H1 (cell line): ENCODE results near the gene NR3C1. TPM values are rescaled to one million over a fixed set of nuclear protein-coding genes. Genes with fewer than 3 reads are reported as not detected.

Experiments
- CTCF ChIA-PET: fragments of 300-600 bp; sonication (Branson Sonifier 250); formaldehyde crosslinking; loops from one replicate; lab custom pipeline; 2021; ENCODE audit not compliant: partially characterized antibody; lab: Charles Lee
- POLR2A ChIA-PET: fragments of 300-600 bp; sonication (Branson Sonifier 250); formaldehyde crosslinking; loops from one replicate; lab custom pipeline; 2021; ENCODE audit warnings: inconsistent platforms; ENCODE audit not compliant: partially characterized antibody; lab: Charles Lee
- DNase-seq, 2 experiments: peaks; one replicate each; pipeline versions ENCODE4 v3.0.0 to v3.0.0-alpha.2; 2010 to 2022; ENCODE audit warnings: low spot score in 2 of 2, low read depth in 1 of 2, mixed read lengths in 1 of 2
- FAIRE-seq: peaks from 2 replicates; lab custom pipeline; 2011; peaks lifted over from hg19 to GRCh38; lab: Jason Lieb, UNC
- H2AFZ ChIP-seq: 2 replicates; pipeline ENCODE4 v1.8.1; 2012; ENCODE audit warnings: low read length, inconsistent platforms
- H2AK5ac ChIP-seq: 2 replicates; pipeline ENCODE4 v1.6.1; 2013; ENCODE audit warnings: low read depth, low read length
- H2BK120ac ChIP-seq: replicated peaks from 2 replicates; pipeline ENCODE3; 2013; ENCODE audit warnings: low read depth, low read length, inconsistent platforms
- H2BK12ac ChIP-seq: 2 replicates; pipeline ENCODE4 v1.6.1; 2013; ENCODE audit warnings: low read depth, low read length
- H2BK15ac ChIP-seq: 2 replicates; pipeline ENCODE4 v1.6.1; 2013; ENCODE audit warnings: low read length
- H2BK20ac ChIP-seq: 2 replicates; pipeline ENCODE4 v1.6.1; 2013; ENCODE audit warnings: low read length
- H2BK5ac ChIP-seq: 2 replicates; pipeline ENCODE4 v1.6.1; 2013; ENCODE audit warnings: low read depth, low read length
- H3K14ac ChIP-seq: 2 replicates; pipeline ENCODE4 v1.6.1; 2013; ENCODE audit warnings: inconsistent platforms; ENCODE audit not compliant: insufficient read length
- H3K18ac ChIP-seq: 2 replicates; pipeline ENCODE4 v1.6.1; 2013; ENCODE audit warnings: low read length; ENCODE audit errors: extremely low read depth
- H3K23ac ChIP-seq: 2 replicates; pipeline ENCODE4 v1.6.1; 2013; ENCODE audit warnings: inconsistent platforms; ENCODE audit not compliant: insufficient read length
- H3K23me2 ChIP-seq: 2 replicates; pipeline ENCODE4 v1.6.1; 2013; ENCODE audit warnings: low read depth, low read length
- H3K27ac ChIP-seq: 2 replicates; pipeline ENCODE4 v1.6.1; 2011; ENCODE audit warnings: low read depth, low read length, inconsistent platforms
- H3K27me3 ChIP-seq, 4 experiments: replicated peaks in 1 of 4; 1 replicate in 1 of 4; 2 replicates in 3 of 4; pipeline versions ENCODE4 v1.6.1 to v1.8.1; 2011 to 2013; ENCODE audit warnings: low read length in 3 of 4, mild to moderate bottlenecking in 3 of 4, inconsistent platforms in 2 of 4, mixed read lengths in 2 of 4, moderate library complexity in 1 of 4; ENCODE audit not compliant: control insufficient read depth in 3 of 4, insufficient read depth in 3 of 4; ENCODE audit errors: extremely low read depth in 1 of 4
- H3K36me3 ChIP-seq, 4 experiments: 2 replicates each; pipeline versions ENCODE4 v1.6.1 to v1.8.1; 2011 to 2013; ENCODE audit warnings: mild to moderate bottlenecking in 4 of 4, low read length in 3 of 4, moderate library complexity in 2 of 4, control low read depth in 1 of 4, inconsistent platforms in 1 of 4; ENCODE audit not compliant: insufficient read depth in 4 of 4, control insufficient read depth in 2 of 4
- H3K4ac ChIP-seq: replicated peaks from 2 replicates; pipeline ENCODE3; 2013; ENCODE audit warnings: low read length, low read depth, mixed read lengths, inconsistent platforms; ENCODE audit not compliant: insufficient read length
- H3K4me1 ChIP-seq, 4 experiments: replicated peaks in 1 of 4; 1 replicate in 1 of 4; 2 replicates in 3 of 4; pipeline versions ENCODE4 v1.6.1 to v1.8.1; 2011 to 2013; ENCODE audit warnings: low read length in 3 of 4, inconsistent platforms in 2 of 4, mixed read lengths in 1 of 4; ENCODE audit not compliant: insufficient read depth in 4 of 4, control insufficient read depth in 3 of 4
- H3K4me2 ChIP-seq, 2 experiments: 2 replicates each; pipeline versions ENCODE4 v1.6.1 to v1.8.1; 2011 to 2013; ENCODE audit warnings: low read depth in 2 of 2, low read length in 2 of 2, control low read depth in 1 of 2, inconsistent platforms in 1 of 2, mild to moderate bottlenecking in 1 of 2; ENCODE audit not compliant: insufficient read depth in 1 of 2
- H3K4me3 ChIP-seq, 4 experiments: fragments of 200-600, 300-600 bp in 1 of 4; sonication (generic), shearing (Covaris generic), sonication (Bioruptor Twin) in 1 of 4; 2 replicates each; pipeline versions ENCODE4 v1.5.1 to v1.8.1; 2011 to 2016; ENCODE audit warnings: low read length in 4 of 4, low read depth in 3 of 4, control low read depth in 2 of 4, inconsistent platforms in 2 of 4, mild to moderate bottlenecking in 2 of 4, mixed read lengths in 1 of 4, moderate library complexity in 1 of 4; ENCODE audit not compliant: insufficient read depth in 2 of 4; ENCODE audit errors: extremely low read depth in 1 of 4
- H3K56ac ChIP-seq: replicated peaks from 2 replicates; pipeline ENCODE3; 2013; ENCODE audit warnings: low read depth, mild to moderate bottlenecking, mixed read lengths, low read length, inconsistent platforms; ENCODE audit not compliant: insufficient read length
- H3K79me1 ChIP-seq: 2 replicates; pipeline ENCODE4 v1.6.1; 2013; ENCODE audit warnings: low read depth, low read length, control low read depth
- H3K79me2 ChIP-seq, 2 experiments: 2 replicates each; pipeline versions ENCODE4 v1.6.1 to v1.8.1; 2012 to 2013; ENCODE audit warnings: low read length in 2 of 2, mild to moderate bottlenecking in 2 of 2, inconsistent platforms in 1 of 2; ENCODE audit not compliant: insufficient read depth in 2 of 2, control insufficient read depth in 1 of 2
- H3K9ac ChIP-seq, 4 experiments: replicated peaks in 1 of 4; 1 replicate in 1 of 4; 2 replicates in 3 of 4; pipeline versions ENCODE4 v1.6.1 to v1.8.1; 2011 to 2013; ENCODE audit warnings: low read depth in 3 of 4, low read length in 3 of 4, control low read depth in 2 of 4, mild to moderate bottlenecking in 2 of 4, moderate library complexity in 2 of 4, inconsistent platforms in 1 of 4; ENCODE audit errors: extremely low read depth in 1 of 4
- H3K9me3 ChIP-seq, 2 experiments: 2 replicates each; pipeline versions ENCODE4 v1.6.1 to v1.8.1; 2012 to 2013; ENCODE audit warnings: mild to moderate bottlenecking in 2 of 2, moderate library complexity in 2 of 2, control low read depth in 1 of 2, inconsistent platforms in 1 of 2, low read depth in 1 of 2, low read length in 1 of 2, mixed read lengths in 1 of 2; ENCODE audit not compliant: insufficient read depth in 2 of 2
- H4K20me1 ChIP-seq, 2 experiments: replicated peaks in 1 of 2; 2 replicates each; pipeline versions ENCODE3 to v1.8.1; 2011 to 2013; ENCODE audit warnings: inconsistent platforms in 2 of 2, low read length in 2 of 2, mild to moderate bottlenecking in 1 of 2; ENCODE audit not compliant: insufficient read depth in 2 of 2, control insufficient read depth in 1 of 2
- H4K5ac ChIP-seq: 2 replicates; pipeline ENCODE4 v1.6.1; 2013; ENCODE audit warnings: low read length, low read depth, mixed read lengths, inconsistent platforms; ENCODE audit not compliant: insufficient read length
- H4K8ac ChIP-seq: 2 replicates; pipeline ENCODE4 v1.8.0; 2013; ENCODE audit warnings: mild to moderate bottlenecking, moderate library complexity, low read length, inconsistent platforms; ENCODE audit not compliant: insufficient read depth; ENCODE audit errors: extremely low read depth
- H4K91ac ChIP-seq: replicated peaks from 2 replicates; pipeline ENCODE3; 2013; ENCODE audit warnings: low read length, mixed read lengths, inconsistent platforms; ENCODE audit not compliant: insufficient read length
- HDAC2 ChIP-seq, 2 experiments: fragments of 300-600 bp in 1 of 2; sonication (generic) in 1 of 2; IDR thresholded peaks; 2 replicates each; pipeline ENCODE4 v1.6.1; 2011 to 2012; ENCODE audit warnings: low read depth in 2 of 2, low read length in 2 of 2, mild to moderate bottlenecking in 2 of 2, moderate library complexity in 2 of 2, borderline replicate concordance in 1 of 2, inconsistent platforms in 1 of 2
- WGBS, 2 experiments: shearing (Covaris generic) in 1 of 2; methylation state at CpG; one replicate each; pipeline versions ENCODE4 v1.1.6 to v1.1.7; 2013 to 2015; ENCODE audit warnings: low lambda C conversion rate in 2 of 2, mixed read lengths in 2 of 2, inconsistent platforms in 1 of 2, low coverage in 1 of 2, missing lambda C conversion rate in 1 of 2; ENCODE audit not compliant: insufficient replicate concordance in 2 of 2, insufficient coverage in 1 of 2, insufficient read length in 1 of 2; ENCODE audit errors: extremely low coverage in 1 of 2, missing lambda C conversion rate in 1 of 2; 5-methylcytosine and 5-hydroxymethylcytosine counted together
- polyA plus RNA-seq, 7 experiments: library from polyadenylated mRNA; depleted of rRNA in 3 of 7; stranded (reverse) in 5 of 7; unstranded in 2 of 7; fragments of >200 nt in 5 of 7; fragments of 200-250 nt in 2 of 7; gene quantifications; 1 replicate in 5 of 7; 2 replicates in 1 of 7; 4 replicates in 1 of 7; pipeline versions ENCODE4 v1.2.1 to v1.2.3, GENCODE V29; 2011 to 2013; ENCODE audit warnings: missing spikeins in 2 of 7, mixed read lengths in 2 of 7
- total RNA-seq: library from RNA; stranded (reverse); fragmentation: NEBNext Ultra II Directional; extraction: Animal tissue kit (Norgen Biotek cat#: 25700); gene quantifications from 2 replicates; pipeline ENCODE4 v1.2.1, GENCODE V29; 2021

The NR3C1 gene
- total and polyA plus RNA-seq, 2 of the 8 experiments (the other 6 are each of a cell fraction or from before 2014, with no cell fraction given): 1.7 to 5.4 TPM

- Histone ChIP-seq H3K4ac (no peak overlapping the region), H3K23ac (no peak overlapping the region), H3K79me1 (no peaks in the 10 kb centered on the region), H3K56ac (no peak overlapping the region), H3K9me3 (no peaks in the 10 kb centered on the region), H3K27ac (no peak overlapping the region), H3K79me2 (no peaks in the 10 kb centered on the region), H2BK15ac (no peak overlapping the region), H3K4me1 (peaks cover 0 to 2% (median under 1%) of the 10 kb centered on the region in 4 experiments; a peak in 3 of 7 replicates), H4K8ac (no peak overlapping the region), H2BK5ac (no peak overlapping the region), H2BK20ac (no peak overlapping the region), H3K23me2 (no peaks in the 10 kb centered on the region), H3K4me3 (no peak overlapping the region), H3K9ac (no peak overlapping the region), H3K36me3 (no peaks in the 10 kb centered on the region), H4K91ac (no peak overlapping the region), H2AFZ (no peak overlapping the region), H3K4me2 (no peak overlapping the region), H3K27me3 (no peaks in the 10 kb centered on the region), H3K14ac (no peak overlapping the region), H4K20me1 (no peaks in the 10 kb centered on the region), H2BK120ac (no peak overlapping the region), H3K18ac (no peak overlapping the region), H4K5ac (no peak overlapping the region), H2BK12ac (no peak overlapping the region), H2AK5ac (no peak overlapping the region)
- FAIRE-seq: no peak
- ChIA-PET CTCF (interaction anchor here (0.7 to 2.2 kb wide), 6 partner anchors 9 to 235 kb away, joined by 3 to 6 read pairs (median 3); partner anchors contain the start of gene NR3C1), POLR2A (no interaction called here)
- WGBS, 2 experiments: 90% methylated on average over 2 of the region's 2 CpGs; no CpG with 5 or more reads in 1 of the 2 experiments
- no peak for DNase-seq
- TF ChIP-seq HDAC2 (IDR thresholded peaks at IDR 0.05; ENCODE audit: borderline replicate concordance in 1 of 2, low read depth in 2 of 2, low read length in 2 of 2): no peak
These were observed 9.3 kb upstream of the NR3C1 start for GRCh38 chr5:143412661-143413342.
